ENCODE data around the gene CNPY1.
"Not testable (repeated sequence)": the region's sequence is repeated elsewhere in the genome, so short reads cannot be mapped to it uniquely, and the experiment has no call there.

The CNPY1 gene

DNA sequence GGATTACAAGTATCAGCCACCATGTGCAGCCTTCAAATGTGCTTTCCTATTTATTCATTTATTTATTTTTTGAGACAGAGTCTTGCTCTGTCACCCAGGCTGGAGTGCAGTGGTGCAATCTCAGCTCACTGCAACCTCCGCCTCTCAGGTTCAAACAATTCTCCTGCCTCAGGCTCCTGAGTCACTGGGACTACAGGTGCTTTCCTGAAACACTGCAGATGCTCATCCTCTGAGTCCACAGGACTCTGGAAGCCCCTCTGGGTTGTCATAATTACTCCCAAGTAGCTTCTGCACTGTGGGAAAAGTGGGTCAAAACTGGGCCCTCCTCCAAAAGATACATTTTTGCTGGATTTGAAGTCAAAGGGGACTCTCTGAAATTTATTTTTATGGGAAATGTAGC, at the start of gene CNPY1:
CNPY1 (minus strand) TSS at position 111 of the 400 bp plus-strand sequence. CDS start 630 bp downstream, outside the sequence.
- DNase-seq: not testable (repeated sequence)

DNA sequence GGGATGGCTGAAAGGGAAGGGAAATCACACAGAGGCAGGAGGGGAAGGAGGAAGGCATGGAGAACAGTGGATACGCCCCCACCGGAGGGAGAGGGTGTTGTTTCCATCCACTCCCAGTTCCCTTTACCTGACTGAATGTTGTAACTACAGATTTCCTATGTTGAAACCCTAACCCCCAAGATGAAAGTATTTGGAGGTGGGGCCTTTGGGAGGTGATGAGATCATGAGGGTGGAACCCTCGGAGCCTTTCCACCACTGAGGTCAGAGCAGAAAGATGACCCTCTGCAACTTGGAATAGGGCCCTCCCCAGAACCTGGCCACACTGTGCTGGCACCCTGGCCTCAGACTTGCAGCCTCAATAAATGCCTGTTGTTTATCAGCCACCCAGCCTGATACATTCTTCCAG, 48.6 kb upstream of the CNPY1 start:
- no peak for DNase-seq

DNA sequence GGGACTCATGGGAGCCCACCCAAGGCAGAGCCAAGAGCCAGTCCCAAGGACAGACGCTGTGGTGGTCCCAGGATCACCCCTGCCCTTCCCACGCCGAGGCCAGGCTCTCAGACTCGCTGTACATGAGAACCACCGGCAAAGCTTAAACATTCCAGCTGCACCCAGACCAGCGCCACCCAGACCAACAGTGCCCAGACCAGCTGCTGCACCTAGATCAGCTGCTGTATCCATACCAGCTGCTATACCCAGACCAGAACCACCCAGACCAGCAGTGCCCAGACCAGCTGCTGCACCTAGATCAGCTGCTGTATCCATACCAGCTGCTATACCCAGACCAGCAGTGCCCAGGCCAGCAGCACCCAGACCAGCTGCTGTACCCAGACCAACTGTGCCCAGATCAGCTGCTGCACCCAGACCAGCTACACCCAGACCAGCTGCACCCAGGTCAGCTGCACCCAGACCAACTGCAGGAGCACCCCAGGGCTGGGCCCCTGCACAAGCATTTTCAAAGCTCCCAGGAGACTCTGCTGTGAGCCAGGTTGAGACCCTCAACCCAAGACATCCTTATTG, 47.9 kb upstream of the CNPY1 start:
- no peak for DNase-seq

DNA sequence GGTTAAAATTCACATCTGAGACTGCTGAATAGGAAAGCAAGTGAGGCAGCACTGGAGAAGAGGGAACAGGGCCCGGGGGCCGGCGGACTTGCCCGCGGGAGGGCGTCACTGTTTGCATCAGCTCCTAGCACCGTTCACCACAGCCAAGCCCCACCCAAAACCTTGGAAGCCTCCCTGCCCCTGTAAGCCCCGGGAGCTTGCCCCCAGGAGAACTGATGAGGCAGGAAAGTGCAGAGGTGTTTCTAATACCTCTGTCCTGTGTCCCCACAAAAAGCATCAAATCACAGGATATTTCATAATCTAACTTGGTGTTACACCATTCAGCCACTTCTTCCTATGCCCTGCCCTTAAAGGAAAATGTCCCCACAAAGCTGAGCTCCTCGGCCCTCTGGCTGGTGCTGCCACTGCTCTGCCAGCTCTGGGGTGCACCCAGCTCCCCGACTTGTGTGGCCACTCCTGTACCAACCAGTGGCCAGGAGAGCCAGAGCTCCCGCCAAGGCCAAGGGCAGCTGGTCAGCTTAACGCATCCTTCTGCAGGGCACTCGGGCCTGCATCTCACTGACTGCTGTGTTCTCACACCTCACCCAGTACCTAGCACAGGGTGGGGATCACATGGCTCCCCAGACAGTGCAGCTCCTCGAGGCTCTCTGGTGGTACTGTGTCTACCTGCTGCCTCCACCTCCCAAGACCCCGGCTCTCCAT, 47.3 kb upstream of the CNPY1 start:
- DNase-seq: no peak

- no peak for DNase-seq
These were observed 44.9 kb upstream of the CNPY1 start for GRCh38 chr7:155591055-155591775.

- DNase-seq: no peak
These were observed 44.1 kb upstream of the CNPY1 start for GRCh38 chr7:155590215-155591018.

DNA sequence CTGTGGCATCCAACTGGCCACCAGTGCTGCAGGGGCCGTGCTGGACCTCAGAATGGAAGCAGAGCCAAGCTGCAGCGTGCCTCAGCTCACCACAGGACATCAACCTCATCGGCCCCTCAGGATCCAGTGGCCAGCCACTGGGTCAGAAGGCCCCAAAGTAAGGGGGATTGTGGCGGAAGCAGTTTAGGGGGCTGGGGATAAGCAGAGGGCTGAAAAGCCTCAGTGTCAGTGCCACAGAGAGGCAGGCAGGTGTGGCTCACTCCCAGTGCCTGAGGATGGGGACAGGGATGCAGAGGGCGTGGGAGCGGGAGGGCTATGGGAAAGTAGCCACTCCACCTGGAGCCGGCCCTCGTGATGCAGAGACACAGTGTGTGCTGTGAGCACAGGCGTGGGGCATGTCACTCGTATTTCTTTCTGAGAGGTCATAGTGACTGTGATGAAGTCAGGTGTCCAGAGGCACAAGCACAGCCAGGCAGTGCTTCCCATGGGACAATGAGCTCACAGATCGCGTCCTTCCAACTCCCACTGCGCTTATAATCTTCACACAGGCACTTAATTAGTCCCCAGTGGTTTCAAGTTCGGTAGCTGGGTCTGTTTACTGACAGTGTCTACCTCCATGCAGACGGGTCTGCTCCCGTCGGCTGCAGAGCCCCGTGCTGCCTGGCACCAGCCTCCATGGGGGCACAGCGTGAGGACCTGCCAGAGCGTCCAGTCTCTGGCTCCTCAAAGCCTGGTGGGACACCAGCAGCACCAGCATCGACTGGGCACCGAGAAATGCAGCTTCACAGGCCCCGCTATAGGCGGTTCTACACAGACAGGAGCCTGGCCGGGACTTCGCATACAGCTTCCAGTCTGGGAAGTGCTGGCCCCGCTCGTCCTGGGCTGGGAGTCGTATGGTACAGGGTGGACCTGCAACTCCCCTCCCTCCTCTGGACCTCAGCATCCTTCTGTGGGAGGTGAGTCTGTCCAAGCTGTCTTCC, 42.9 kb upstream of the CNPY1 start:
- no peak for DNase-seq

DNA sequence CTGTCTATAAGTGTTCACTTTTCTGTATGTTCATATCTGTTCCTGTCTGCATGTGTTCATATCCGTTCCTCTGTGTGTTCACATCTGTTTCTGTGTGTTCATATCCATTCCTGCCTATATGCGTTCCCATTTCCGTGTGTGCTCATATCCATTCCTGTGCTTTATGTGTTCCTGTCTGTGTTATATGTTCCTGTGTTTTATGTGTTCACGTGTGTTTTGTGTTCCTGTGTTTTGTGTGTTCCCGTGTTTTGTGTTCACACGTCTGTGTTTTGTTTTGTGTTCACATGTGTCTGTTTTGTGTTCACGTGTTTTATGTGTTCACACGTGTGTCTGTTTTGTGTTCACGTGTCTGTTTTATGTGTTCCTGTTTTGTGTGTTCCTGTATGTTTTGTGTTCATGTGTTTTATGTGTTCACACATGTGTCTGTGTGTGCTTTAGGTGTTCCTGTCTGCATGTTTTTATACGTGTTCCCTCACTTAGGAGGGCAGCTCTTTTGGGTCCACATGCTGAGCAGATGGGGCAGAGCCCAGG, 42.2 kb upstream of the CNPY1 start:
- DNase-seq: no peak

DNA sequence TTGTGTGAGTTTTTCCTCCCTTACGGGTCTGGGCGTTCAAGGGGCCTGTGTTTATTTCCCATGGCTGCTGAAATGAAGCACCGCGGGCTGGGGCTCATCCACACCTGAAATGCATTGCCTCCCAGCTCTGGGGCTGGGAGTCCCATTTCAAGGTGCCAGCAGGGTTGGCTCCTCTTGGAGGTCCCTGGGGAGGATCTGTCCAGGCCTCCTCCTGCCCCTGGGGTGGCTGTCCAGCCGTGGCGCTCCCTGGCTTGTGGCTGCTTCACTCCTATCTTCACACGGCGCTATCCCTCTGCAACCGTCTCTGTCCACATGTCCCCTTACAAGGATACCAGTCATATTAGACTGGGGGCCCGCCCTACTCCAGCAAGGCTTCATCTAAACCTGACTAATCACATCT, 41.1 kb upstream of the CNPY1 start:
- no peak for DNase-seq

DNA sequence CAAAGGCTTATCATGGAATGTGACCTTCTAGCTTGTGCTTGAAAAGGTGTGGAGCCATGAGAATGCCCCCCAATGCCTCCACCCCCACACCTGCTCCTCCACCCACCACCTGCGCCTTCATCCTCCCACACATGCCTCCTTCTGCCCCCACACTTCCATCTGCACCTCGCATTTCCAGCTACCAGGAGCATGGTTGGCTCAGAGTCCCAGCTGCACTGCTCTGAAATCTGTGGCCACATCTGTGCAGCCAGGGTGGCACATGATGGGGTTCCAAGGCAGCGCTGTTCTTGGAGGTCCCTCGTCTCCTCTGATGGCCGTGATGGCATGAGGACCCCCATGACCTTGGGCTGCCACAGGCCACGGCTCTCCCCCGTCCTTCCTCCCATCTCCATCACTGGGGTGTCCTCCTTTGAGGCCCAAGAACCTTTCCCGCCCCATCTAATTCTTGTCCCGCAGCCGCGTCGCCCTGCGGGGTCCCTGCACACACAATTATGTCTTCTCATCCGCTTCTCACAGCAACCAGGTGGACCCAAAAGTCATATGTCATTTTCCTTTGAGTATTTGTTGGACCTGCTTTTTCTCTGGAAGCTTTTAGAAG, 40.6 kb upstream of the CNPY1 start:
- DNase-seq: no peak

DNA sequence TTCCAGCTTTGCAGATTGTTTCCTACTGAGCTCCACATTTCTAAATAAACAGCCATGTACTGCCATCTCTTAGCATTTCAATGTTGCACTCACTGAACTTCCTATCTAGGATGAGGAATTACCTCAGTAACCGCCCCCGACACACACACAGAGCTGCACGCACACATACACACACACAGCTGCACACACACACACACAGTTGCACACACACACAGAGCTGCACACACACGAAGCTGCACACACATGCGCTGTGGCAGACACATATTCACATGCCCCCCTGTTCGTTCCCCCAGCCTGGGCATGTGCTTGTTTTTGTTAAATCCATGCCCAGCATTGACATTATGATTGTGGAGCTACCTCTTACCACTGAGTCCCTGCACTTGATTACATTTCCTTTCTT, 39.6 kb upstream of the CNPY1 start:
- no peak for DNase-seq

DNA sequence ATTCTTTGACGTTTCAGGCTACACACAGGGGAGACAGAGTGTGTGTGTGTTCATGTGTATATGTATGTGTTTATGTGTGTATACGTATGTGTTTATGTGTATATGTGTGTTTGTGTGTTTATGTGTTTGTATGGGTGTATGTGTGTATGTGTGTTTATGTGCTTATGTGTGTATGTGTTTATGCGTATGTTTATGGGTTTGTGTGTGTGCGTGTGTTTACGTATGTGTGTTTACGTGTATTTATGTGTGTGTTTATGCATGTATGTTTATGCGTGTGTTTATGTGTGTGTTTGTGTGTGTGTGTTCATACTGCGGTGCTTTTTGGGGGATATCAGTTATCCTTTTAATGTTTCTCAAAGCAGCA, 39.2 kb upstream of the CNPY1 start:
- no peak for DNase-seq

GRCh38 chr7:155584763-155585531, 38.6 kb upstream of the CNPY1 start:
- no peak for DNase-seq

GRCh38 chr7:155584261-155584660, 37.9 kb upstream of the CNPY1 start:
- no peak for DNase-seq

- DNase-seq: no peak
These were observed 37.3 kb upstream of the CNPY1 start for GRCh38 chr7:155583636-155584035.

GRCh38 chr7:155581954-155582353, 35.6 kb upstream of the CNPY1 start:
- DNase-seq: no peak

DNA sequence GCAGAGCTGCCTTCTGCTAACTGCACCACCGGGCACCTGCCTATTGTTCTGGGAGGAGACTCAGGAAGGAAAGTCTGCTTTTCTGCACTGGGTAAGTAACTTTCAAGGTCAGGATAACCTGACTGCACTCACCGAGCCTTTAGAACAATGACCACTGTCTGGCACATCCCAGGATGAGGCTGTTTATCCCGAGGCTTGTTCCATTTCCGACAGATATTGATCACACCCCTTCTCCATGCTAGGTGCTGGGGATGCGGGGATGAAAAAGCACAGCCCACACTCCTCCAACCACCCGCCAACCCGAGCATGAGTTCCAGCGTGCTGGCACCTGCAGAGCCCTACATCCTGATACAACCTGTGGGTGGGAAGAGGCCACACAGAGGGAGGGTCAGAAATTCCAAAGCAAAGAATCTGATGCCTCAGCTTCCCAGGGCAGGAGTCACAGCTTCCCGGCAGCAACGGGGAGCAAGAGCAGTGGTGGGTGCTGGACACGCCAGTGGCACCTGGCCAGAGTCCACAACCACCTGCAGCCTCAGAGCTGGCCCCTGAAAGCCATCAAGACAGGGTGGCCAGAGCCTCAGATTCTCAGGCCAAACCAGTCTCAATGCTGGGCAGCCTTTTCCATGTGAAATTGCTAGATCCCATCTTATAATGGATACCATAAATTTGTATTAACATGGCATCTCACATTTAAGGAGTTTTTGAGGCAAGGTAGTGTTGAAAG, 34.9 kb upstream of the CNPY1 start:
- no peak for DNase-seq

GRCh38 chr7:155580367-155580766, 34.0 kb upstream of the CNPY1 start:
- DNase-seq: no peak

DNA sequence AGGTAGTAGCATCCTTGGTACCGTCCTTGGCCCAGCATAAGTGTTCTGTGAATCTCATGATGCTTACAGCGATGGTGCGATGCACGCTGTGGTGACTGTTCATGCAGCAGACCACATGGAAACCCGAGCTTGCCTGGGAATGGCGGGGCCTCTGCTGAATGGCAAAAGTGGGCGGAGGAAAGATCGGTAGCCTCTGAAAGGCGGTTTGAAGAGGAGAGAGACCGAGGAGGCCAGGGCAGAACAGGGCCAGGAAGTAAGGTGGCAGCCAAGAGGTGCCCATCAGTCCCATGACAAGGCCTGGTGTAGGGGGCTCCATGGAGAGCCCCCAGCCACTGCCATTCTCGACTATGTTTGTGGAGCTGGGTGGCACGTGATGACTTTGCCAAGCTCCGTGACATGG, 33.2 kb upstream of the CNPY1 start:
- no peak for DNase-seq

DNA sequence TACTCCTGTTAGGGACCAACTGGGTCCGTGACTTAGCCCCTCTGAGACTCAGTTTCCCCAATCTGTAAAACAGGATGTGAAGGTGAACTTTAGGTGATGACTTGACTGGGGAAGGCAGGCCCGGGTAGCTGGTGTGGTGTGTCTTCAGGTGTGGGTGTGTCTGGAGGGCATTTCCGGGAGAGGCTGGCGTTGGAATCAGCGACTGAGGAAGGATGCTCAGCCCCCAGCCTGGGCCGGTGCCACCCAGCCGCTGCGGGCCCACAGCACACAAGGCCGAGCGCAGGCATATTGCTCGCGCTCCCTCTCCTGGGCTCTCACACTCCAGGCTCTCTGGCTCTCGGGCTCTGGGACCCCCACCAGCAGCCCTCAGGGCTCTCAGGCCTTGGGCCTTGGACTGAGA, 31.7 kb upstream of the CNPY1 start:
- no peak for DNase-seq
